ENCODE results near the gene MUC2.

DNA sequence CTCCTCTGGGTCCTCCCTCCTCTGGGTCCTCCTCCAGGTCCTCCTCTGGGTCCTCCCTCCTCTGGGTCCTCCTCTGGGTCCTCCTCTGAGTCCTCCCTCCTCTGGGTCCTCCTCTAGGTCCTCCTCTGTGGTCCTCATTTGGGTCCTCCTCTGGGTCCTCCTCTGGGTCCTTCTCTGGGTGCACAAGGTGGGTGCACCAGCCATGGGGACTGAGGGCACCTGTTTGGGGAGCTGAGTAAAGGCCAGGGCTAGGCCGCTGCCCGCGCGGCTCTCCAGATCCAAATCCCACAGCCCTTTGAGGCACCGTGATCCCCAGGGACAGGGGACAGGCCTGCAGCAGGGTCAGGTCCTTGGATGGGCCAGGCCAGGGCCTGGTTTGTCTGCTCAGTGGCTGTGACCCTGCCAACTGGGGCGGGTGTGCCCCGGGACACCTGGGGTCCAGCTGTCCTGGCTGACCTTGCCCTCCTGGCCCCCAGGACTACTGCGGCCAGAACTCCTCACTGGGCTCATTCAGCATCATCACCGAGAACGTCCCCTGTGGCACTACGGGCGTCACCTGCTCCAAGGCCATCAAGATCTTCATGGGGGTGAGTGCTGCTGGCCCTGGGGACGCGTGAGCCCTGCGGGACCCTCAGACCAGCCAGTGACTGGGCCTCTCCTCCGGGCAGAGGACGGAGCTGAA lies 12.7 kb downstream of the MUC2 start:
- TF ChIP-seq CTCF (IDR thresholded peaks at IDR 0.05; ENCODE audit: insufficient read depth, low read length) (no peak), GABPA (IDR thresholded peaks at IDR 0.05; ENCODE audit: low read depth) (no peak), POLR2AphosphoS5 (IDR thresholded peaks at IDR 0.05; ENCODE audit: low read depth) (no peak), SPI1 (IDR thresholded peaks at IDR 0.05; ENCODE audit: borderline replicate concordance, low read depth) (no peak)
- TF ChIP-seq, protein P1, sequence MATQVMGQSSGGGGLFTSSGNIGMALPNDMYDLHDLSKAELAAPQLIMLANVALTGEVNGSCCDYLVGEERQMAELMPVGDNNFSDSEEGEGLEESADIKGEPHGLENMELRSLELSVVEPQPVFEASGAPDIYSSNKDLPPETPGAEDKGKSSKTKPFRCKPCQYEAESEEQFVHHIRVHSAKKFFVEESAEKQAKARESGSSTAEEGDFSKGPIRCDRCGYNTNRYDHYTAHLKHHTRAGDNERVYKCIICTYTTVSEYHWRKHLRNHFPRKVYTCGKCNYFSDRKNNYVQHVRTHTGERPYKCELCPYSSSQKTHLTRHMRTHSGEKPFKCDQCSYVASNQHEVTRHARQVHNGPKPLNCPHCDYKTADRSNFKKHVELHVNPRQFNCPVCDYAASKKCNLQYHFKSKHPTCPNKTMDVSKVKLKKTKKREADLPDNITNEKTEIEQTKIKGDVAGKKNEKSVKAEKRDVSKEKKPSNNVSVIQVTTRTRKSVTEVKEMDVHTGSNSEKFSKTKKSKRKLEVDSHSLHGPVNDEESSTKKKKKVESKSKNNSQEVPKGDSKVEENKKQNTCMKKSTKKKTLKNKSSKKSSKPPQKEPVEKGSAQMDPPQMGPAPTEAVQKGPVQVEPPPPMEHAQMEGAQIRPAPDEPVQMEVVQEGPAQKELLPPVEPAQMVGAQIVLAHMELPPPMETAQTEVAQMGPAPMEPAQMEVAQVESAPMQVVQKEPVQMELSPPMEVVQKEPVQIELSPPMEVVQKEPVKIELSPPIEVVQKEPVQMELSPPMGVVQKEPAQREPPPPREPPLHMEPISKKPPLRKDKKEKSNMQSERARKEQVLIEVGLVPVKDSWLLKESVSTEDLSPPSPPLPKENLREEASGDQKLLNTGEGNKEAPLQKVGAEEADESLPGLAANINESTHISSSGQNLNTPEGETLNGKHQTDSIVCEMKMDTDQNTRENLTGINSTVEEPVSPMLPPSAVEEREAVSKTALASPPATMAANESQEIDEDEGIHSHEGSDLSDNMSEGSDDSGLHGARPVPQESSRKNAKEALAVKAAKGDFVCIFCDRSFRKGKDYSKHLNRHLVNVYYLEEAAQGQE (IDR thresholded peaks at IDR 0.05; ENCODE audit: insufficient replicate concordance, low read depth), result no peak
